A549 (cell line): ENCODE data around the gene SLC26A6.

Source experiments
- CTCF ChIP-seq: fragments of >200 bp; sonication (Bioruptor Twin); formaldehyde crosslinking; IDR thresholded peaks from 3 replicates; pipeline ENCODE4 v1.5.1; 2016
- NPAS2 ChIP-seq: fragments of 250-450 bp; sonication (Bioruptor Pico); IDR thresholded peaks from 2 replicates; pipeline ENCODE4 v1.8.0; 2022; ENCODE audit warnings: mild to moderate bottlenecking, moderate library complexity, borderline replicate concordance
- POLR2A ChIP-seq: IDR thresholded peaks from 2 replicates; pipeline ENCODE4 v1.6.1; 2012; ENCODE audit warnings: mild to moderate bottlenecking, low read length
- RAD21 ChIP-seq, 2 experiments: fragments of >200 bp in 1 of 2; sonication (Bioruptor Twin) in 1 of 2; formaldehyde crosslinking in 1 of 2; IDR thresholded peaks in 1 of 2; conservative IDR thresholded peaks in 1 of 2; 2 replicates in 1 of 2; 3 replicates in 1 of 2; pipeline ENCODE4 v1.6.1; 2012 to 2018; ENCODE audit warnings: inconsistent platforms in 1 of 2
- ZSCAN20 ChIP-seq: fragments of 250-450 bp; sonication (Bioruptor Pico); IDR thresholded peaks from 2 replicates; pipeline ENCODE4 v1.8.0; 2022; ENCODE audit warnings: mild to moderate bottlenecking, moderate library complexity

DNA sequence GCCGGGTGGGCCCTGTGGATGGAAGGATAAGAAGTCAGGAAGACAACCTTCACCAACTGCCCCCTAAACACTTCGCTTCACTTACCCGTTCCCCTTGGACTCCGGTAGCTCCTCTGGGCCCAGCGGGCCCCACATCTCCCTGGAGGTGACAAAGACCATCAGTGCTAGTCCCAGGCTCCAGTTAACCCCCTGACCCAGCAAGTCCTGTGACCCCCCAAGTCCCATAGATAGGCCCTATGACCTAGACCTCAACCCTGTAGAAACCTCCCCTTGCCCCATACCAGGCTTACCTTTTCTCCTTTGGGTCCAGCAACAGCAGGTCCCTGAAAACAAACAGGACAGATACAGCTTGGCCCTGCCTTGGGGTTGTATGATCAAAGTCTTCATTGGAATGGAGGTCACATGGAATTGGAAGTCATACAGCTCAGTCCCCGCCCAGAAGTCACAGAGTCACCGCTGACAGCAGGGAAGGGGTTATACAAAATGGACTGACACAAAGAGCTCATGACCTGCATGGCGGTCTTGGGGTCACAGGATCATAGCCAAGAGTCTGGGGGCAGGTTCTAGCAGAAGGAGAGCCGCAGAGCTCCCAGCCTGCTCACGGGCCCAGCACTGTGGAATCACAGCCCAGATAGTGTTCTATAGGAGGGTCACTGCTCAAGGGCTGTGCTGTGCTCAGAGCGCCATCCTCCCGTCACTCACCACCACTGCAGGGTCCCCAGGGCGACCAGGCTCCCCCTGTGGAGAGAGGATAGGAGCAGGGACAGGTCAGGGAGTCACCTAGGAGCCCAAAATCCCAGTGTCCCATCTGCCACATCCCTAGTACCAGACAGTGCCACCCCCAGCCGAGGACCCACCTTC is 53.4 kb downstream of the SLC26A6 start:
- TF ChIP-seq POLR2A: no peak
- TF ChIP-seq RAD21 (conservative IDR thresholded peaks at IDR 0.05 in 1 of 2, IDR thresholded peaks at IDR 0.05 in 1 of 2): no peak
- no peak for TF ChIP-seq ZSCAN20 (CRISPR knock-in tag)
- no peak for TF ChIP-seq CTCF
- no peak for TF ChIP-seq NPAS2 (CRISPR knock-in tag)
